Fibroblast of lung (primary cell): ENCODE measurements around the gene EPM2AIP1.

Source experiments
- EZH2 ChIP-seq: IDR thresholded peaks from 2 replicates; pipeline ENCODE4 v1.5.1; 2012; ENCODE audit warnings: low read length, control low read depth, mild to moderate bottlenecking; ENCODE audit errors: missing control alignments
- TF ChIP-seq, protein P1 (sequence below), 2 donors: IDR thresholded peaks in 1 of 2; conservative IDR thresholded peaks in 1 of 2; 1 replicate in 1 of 2; 2 replicates in 1 of 2; pipeline ENCODE4 v1.5.1; 2011 to 2012; ENCODE audit warnings: low read length in 2 of 2, control low read depth in 1 of 2, inconsistent platforms in 1 of 2, low read depth in 1 of 2, mild to moderate bottlenecking in 1 of 2

DNA sequence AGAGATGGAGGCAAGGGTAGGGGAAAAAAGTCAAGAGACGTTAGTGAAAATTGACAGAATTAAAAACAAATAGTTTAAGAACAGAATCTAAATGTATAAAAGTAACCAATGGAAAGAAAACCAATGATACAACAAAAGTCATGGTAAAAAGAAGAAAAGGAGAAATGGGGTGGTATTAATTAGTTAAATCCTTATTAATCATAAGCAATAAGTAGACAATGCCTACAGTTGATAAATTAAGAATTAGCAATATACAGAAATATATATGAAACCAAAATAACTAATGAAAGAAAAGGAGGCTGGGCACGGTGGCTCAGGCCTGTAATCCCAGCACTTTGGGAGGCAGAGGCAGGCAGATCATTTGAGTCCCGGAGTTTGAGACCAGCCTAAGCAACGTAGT, 23.8 kb downstream of the EPM2AIP1 start:
- TF ChIP-seq, protein P1, sequence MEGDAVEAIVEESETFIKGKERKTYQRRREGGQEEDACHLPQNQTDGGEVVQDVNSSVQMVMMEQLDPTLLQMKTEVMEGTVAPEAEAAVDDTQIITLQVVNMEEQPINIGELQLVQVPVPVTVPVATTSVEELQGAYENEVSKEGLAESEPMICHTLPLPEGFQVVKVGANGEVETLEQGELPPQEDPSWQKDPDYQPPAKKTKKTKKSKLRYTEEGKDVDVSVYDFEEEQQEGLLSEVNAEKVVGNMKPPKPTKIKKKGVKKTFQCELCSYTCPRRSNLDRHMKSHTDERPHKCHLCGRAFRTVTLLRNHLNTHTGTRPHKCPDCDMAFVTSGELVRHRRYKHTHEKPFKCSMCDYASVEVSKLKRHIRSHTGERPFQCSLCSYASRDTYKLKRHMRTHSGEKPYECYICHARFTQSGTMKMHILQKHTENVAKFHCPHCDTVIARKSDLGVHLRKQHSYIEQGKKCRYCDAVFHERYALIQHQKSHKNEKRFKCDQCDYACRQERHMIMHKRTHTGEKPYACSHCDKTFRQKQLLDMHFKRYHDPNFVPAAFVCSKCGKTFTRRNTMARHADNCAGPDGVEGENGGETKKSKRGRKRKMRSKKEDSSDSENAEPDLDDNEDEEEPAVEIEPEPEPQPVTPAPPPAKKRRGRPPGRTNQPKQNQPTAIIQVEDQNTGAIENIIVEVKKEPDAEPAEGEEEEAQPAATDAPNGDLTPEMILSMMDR (conservative IDR thresholded peaks at IDR 0.05 in 1 of 2, IDR thresholded peaks at IDR 0.05 in 1 of 2; ENCODE audit: low read depth in 1 of 2, low read length in 2 of 2): no peak
- no peak for TF ChIP-seq EZH2
